ENCODE results near the gene RPS6KC1.
"Not testable (repeated sequence)": the region's sequence is repeated elsewhere in the genome, so short reads cannot be mapped to it uniquely, and the experiment has no call there.

The RPS6KC1 gene

DNA sequence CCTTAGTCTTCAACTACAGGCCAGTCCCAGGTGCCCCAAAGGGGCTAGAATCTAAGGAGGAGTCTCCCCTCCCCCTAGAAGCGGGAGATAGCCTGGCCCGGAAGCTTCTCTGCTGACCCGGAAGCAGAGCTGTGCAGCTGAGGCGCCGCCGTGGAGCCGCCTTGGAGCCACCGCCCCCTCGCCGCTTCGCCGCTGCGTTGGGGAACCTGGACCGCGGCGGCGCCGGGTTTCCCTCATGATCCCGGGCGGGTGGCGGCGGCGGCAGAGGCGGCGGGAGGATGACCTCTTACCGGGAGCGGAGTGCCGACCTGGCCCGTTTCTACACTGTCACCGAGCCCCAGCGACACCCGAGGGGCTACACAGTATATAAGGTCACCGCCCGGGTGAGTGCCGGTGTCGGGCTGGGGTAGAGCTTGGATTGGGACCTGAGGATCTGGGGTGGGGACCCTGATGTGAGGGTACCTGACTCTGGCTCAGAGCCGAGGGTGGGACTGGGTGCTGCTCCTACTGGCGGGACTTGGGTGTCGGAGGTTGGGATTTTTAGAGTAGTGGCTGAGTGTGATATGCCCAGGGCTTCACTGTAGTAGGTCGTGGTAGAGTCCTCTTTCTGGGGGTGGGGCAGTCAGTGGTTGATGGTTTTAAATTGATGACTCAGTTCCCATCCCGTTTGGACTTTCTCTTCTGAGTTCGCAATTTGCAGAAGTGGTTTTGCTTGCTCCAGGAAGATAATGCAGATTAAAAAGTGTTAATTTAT lies at the start of gene RPS6KC1:
Gene RPS6KC1, plus strand, starts transcription at position 115 of the 754 bp plus-strand sequence. Its CDS starts 164 bp downstream, at position 279.
- peak; percentile 92 for DNase-seq

DNA sequence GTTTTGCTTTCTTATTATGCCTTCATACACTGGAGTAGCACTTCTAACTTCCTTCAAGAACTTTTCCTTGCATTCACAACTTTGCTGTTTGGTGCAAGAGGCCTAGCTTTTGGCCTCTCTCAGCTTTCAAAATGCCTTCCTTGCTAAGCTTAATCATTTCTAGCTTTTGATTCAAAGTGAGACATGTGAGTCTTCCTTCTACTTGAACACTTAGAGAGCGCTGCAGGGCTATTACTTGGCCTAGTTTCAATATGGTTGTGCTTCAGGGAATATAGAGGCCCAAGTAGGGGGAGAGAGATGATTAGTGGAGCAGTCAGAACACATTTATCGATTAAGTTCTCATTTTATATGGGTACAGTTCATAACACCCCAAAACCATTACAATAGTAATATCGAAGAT lies 47.8 kb upstream of the RPS6KC1 start:
- DNase-seq, result no peak

- no peak for DNase-seq
These were observed 42.5 kb upstream of the RPS6KC1 start for GRCh38 chr1:213008564-213008963.

DNA sequence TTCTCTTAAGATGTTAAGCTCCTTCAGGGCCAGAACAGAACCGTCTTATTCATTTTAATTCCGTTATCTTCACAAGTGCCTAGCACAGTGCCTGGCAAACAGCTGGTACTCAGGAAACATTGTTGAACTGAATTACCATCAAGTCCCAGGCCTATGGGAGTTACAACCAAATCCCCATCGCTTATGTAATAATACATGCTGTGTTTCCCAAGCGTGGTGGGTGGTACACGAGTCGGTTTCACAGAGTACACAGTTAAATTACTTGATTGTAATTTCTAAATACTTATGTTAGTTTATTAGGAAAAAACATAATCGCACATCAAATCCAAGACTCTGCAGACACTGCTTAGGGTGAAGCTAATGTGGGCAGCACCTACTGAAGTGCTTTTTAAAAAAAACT lies 36.4 kb upstream of the RPS6KC1 start:
- no peak for DNase-seq

- DNase-seq, result peak; percentile 99
These were observed 35.7 kb upstream of the RPS6KC1 start, which contains the start of gene ANGEL2 for GRCh38 chr1:213015099-213016050. TSS of gene ANGEL2 (minus strand) at chr1:213015867. CDS start at chr1:213015671, 196 bp downstream.

- no peak for DNase-seq
These were observed 33.4 kb upstream of the RPS6KC1 start for GRCh38 chr1:213017447-213018273.

DNA sequence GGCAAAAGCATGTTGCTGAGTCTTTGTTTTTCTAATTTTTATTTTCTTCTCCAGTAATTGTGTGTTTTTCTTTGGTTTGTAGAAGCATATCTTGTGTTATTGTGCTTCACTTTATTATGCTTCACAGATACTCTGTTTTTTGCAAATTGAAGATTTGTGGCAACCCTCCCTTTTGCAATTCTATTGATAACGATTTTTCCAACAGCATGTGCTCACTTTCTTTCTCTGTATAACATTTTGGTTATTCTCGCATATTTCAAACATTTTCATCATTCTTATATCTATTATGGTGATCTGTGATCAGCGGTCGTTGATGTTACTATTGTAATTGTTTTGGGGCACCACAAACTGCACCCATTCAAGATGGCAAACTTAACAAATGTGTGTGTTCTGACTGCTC lies 31.6 kb upstream of the RPS6KC1 start:
- DNase-seq, result no peak

- no peak for DNase-seq
These were observed 31.0 kb upstream of the RPS6KC1 start for GRCh38 chr1:213020016-213020415.

DNA sequence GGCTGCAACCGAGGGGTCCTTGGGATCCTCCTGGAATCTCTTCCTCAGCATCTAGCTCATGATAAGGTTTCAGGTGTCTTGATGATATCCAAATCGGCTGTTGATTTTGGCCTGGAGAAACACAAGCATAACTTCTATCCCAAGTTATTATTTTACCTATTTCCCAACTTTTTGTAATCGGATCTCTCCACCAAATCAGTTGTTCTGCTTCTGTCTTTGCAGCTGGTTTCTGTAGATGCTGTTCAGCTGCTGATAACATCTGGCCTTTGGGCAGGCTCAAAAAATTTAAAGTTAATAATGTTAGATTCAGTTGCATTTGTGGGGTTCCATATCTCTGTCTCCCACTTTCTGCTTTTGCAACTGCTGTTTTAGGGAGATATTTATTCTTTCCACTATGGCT lies 24.0 kb upstream of the RPS6KC1 start:
- DNase-seq, result not testable (repeated sequence)

- no peak for DNase-seq
These were observed 18.4 kb upstream of the RPS6KC1 start for GRCh38 chr1:213032651-213033050.

DNA sequence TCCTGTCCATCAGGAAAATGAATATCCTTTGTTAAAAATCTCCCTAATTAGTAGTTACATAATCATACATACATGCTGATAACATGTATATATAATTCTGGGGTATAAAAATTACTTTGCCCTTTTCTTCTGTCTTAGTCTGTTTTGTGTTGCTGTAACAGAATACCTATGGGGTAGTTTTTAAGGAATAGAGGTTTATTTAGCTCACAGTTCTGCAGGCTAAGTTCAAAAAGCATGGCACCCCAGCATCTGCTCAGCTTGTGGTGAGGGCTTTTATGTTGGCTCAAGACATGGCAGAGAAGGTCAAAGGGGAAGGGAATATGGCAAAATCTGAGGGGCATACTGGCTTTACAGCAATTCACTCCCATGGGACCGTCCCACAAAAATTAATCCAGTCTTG lies 16.3 kb upstream of the RPS6KC1 start:
- no peak for DNase-seq

- DNase-seq, result no peak
These were observed 15.5 kb upstream of the RPS6KC1 start for GRCh38 chr1:213035573-213035972.

DNA sequence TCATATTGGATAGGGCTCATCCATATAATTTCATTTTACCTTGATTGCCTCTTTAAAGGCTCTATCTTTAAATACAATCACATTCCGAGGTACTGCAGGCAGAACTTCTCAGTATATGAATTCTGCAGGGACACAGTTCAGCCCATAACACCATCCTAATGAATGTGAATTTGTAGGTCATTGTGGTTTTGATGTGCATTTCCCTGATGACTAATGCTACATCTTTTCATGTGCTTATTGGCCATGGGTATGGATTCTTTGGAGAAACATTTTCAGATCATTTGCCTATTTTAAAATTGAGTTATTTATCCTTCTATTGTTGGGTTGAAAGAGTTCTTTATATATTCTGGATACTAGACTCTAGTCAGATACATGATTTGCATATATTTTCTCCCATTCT lies 9.6 kb upstream of the RPS6KC1 start:
- DNase-seq, result no peak

GRCh38 chr1:213045321-213046226 lies 5.5 kb upstream of the RPS6KC1 start:
- DNase-seq, result not testable (repeated sequence)

GRCh38 chr1:213049232-213049631 lies 1.8 kb upstream of the RPS6KC1 start:
- no peak for DNase-seq

- no peak for DNase-seq
These were observed 305 bp upstream of the RPS6KC1 start for GRCh38 chr1:213050745-213051126.

DNA sequence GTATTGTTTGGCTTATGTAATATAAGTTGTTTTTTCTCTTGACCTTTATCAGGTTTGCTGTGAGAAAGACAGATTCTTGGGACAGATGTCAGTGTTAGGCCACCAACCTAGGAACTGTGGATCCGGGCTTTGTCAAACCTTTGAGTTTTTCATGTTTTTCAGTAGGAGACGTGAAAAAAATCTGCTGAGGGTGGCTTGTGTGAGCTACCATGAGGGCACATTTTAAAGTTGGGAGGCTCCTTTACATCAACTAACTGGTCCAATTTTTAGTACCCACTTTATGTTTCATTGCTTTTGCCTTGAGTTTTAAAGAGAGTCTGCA lies 801 bp downstream of the RPS6KC1 start:
- no peak for DNase-seq

DNA sequence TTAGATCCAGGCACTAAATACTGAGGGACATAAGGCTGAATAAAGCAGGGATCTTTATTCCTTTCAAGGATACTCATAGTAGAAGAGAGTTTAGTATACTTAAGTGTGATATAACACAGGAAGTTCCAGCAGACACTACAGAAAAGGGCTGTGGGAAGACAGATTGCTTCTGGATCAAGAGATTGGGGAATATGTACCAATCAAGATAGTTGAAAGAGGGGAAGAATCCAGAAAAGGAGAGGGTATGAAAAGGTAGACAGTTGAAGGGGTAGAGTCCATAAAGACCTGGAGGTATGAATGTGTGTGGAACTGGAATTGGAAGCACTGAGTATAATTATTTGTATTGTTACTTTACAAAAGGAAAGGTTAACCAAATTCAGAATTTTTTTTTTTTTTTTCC lies 2.4 kb downstream of the RPS6KC1 start:
- DNase-seq, result no peak

GRCh38 chr1:213054142-213054541 lies 3.1 kb downstream of the RPS6KC1 start:
- DNase-seq, result no peak

DNA sequence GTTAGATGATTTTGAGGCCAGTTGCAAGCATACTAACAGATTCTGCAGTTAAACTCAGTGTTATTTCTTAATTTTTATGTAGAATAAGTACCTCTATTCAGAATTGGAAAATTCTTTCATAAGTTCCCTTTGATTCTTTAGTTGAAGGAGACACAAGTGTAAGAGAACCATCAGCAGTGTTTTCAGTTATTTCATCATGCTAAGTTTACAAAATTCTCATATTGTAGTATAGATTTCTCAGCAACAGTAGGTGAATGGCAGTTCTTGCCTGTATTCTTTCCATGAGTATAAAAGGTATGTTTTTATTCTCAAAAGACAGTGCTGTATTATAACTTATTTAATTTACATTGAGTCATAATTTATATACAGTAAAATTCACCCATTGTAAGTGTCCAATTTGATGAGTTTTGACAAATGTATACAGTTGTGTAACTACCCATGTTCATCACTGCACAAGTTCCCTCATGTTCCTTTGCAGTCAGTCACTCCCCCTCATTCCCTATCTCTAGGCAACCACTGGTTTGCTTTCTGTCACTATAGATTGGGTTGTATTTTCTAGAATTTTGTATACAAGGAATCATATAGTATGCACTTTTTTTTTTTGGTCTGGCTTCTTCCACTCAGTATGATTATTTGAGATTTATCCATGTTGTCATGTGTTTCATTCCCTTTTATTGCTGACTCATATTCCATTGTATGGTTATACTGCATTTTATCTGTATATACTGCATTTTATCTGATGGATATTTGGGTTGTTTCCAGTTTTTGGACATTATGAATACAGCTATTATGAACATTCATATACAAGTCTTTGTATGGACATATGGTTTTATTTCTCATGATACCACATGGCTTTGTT lies 3.9 kb downstream of the RPS6KC1 start:
- no peak for DNase-seq

- no peak for DNase-seq
These were observed 4.7 kb downstream of the RPS6KC1 start for GRCh38 chr1:213055767-213056166.
